HG02943 (cell line): ENCODE results near the gene SERINC3.
A peak's percentile ranks its signal among the peaks of the same experiment; 100 is the strongest.
"Not testable (repeated sequence)": the region's sequence is repeated elsewhere in the genome, so short reads cannot be mapped to it uniquely, and the experiment has no call there.

Experiments used
- ATAC-seq: cut with Tn5 transposase; IDR thresholded peaks from one replicate; pipeline ENCODE4 v1.9.1; 2021; ENCODE audit warnings: mild to moderate bottlenecking, low read depth, moderate library complexity; ENCODE audit not compliant: unreplicated experiment

The SERINC3 gene

DNA sequence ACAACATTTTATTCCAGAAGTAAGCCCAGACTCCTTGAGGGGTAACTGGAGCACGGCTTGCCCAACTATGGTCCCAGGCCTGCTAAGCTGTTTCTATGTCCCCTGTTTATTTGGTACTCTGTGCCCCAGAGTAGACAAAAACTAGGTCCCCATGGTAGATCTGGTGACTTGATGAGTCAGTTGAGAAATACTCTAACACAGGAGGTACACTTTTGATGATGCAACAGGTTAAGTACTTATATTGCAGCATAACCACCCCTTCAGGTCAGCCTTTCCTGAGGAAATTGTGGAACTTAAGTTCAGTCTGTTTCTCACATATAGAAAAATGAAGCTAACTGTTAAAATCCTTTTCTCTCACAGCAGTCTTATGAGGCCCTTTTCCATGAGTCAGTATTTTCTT lies 26.6 kb downstream of the SERINC3 start:
- no peak for ATAC-seq

DNA sequence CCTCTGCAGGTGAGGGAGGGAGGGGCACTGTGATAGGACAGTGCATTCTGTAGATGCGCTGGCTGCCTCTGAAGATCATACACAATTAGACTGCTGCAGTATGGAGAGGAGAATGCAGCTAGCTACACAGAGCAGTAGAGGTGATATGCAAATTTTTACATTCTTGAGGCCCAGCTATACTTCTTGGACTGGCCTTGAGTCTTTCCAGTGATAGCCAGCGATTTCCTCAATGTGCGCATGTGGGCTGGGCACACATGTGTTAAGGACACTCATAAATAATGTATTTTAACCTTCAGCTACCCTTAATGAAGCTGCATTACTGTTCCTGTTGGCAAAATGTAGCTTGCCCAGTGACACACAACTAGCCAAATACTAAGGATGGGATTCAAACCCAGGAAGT lies 27.2 kb downstream of the SERINC3 start:
- no peak for ATAC-seq

DNA sequence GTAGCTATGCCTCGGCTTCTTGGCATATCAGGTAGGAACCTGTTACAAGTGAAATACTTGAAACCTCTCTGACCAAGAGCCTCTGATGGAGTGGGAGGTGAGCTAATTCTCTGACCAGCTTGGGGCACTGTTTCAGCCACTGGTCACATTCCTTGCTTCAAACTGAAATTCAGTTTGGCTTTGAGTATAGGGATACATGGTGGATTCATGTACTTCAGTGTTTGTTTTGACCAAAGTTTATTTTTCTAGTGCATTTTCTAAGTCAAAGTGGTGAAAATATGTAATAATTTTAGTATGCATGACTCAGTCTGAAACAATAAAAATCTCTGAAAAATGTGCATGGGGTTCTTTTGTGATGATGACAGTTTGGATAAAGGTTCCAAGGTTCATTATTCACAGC lies 27.6 kb downstream of the SERINC3 start:
- no peak for ATAC-seq

DNA sequence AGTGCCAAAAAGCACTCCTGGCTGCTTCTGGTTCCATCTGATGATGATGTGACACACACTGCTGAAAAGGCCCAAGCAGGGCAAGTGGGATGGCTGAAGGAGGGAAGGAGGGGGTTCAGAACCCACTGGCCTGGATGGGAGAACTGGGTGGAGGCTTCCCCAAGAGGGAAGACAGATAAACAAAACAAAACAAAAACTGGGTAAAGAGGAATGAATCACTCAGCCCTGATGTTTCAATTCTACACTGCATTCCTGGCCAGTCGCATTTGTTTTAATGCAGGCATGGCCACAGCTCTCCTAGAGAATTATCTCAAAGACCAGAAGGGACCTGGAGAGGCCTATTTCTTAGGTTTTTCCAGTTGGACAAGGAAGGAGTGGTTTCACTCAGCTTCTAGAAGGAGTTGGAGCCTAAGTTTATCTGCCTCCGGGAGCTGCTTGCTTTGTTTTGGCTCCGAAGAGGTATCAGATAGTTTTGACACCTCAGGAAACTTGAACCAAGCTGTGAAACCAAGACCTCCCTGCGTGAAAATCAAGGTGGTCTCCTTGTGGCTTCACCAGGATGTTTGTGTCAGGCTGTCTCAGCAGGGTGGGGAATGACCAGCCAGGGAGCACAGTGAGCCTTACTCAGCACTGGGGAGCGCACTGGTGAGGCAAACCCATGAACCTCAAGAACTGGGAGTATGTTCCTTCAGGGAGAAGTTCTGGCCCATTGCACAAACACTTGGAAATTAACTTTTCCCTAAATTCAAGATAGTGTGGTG lies 30.1 kb downstream of the SERINC3 start:
- no peak for ATAC-seq

DNA sequence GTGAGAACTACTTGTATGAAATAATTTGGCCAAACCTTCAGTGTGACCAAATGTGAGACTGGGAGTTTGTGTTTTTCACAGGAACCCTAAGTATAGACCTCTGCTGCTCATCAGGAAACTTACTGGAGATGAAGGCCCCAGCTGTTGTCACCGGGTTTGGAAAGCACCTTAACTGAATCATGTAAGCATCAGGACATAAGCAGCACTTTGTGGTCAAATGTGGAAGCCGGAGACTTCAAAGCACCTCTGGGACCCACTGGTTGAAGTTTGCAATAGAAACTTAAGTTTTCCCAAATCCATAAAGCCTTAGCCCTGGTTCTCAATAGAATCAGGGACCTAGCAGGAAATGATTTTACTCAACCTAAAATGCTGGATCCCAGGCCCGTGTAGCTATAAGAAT lies 31.9 kb downstream of the SERINC3 start:
- ATAC-seq, result no peak

DNA sequence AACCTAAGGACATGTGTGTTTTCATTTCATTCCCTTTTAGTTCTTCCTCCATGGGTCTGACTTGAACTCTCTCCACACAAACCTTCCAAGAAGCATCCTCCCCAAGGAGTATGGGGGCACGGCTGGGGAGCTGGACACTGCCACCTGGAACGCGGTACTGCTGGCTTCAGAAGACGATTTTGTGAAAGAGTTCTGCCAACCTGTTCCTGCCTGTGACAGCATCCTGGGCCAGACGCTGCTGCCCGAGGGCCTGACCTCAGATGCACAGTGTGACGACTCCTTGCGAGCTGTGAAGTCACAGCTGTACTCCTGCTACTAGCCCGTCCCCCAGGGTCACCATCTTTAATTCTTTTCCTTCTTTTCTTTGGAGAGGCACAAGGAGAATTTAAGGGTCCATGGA lies 32.6 kb downstream of the SERINC3 start:
- no peak for ATAC-seq

DNA sequence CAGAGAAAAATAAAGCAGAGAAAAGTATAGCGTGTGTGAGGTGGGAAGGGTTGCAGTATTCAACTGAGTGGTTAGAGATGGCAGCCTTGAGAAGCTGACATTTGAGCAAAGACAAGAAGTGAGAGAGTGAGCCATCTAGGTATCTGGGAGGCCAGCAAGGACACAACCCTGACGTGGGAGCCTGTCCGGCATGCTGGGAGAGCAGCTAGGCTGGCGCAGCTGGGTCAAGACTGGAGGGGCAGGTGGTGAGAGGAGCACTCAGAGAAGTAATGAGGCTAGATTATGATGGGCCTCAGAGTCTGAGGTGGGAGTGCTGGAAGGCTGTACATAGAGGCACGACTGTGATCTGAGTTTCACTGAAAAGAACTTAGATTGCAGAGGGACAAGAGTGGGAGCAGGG lies 33.3 kb downstream of the SERINC3 start:
- ATAC-seq, result no peak

DNA sequence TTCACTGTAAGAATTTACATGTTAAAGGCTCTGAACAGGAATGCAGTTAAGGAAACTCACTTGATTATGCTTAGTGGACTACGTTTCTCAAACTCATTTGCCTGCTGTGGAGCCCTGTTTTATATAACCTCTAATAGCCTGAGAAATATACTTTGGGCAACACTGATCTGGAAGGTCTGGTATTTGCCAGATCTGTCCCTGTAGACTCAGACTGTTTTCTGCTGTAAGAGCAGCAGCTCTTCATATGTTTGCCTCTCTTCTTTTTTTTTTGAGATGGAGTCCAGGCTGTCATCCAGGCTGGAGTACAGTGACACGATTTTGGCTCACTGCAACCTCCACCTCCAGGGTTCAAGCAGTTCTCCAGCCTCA lies 36.1 kb downstream of the SERINC3 start:
- ATAC-seq, result no peak

DNA sequence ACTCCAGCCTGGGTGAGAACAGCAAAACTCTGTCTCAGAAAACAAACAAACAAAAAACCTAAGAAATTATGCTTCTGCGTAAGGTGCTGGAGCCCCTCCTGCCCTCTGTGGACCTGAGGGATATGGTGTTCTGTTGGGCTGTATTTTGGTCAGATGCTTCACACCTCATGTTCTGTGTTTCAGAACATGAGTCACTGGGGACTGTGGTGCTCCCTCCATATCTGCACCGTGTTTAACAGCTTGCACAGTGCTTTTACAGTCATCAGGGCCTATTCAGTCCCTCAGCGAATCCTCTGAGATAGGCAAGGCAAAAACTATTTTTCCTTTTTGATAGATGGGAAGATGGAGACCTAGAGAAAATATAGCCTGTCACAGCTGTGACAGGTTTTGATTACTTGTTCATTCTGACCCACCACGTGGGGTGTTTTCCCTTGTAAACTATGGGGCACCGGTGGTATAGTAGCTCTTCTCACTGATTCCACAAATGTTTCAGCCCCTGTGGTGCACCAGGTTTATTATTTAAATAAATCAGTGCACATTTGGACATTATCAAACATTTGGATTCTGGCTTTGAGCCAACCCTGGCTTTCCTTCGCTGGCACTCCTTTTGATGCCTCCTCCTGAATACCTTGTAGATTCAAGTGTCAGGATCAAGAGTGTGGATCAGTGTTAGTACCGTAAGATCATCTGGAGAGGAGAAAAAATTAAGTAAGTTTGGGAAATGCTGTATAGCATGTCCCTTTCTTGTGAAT lies 36.6 kb downstream of the SERINC3 start:
- ATAC-seq, result no peak

DNA sequence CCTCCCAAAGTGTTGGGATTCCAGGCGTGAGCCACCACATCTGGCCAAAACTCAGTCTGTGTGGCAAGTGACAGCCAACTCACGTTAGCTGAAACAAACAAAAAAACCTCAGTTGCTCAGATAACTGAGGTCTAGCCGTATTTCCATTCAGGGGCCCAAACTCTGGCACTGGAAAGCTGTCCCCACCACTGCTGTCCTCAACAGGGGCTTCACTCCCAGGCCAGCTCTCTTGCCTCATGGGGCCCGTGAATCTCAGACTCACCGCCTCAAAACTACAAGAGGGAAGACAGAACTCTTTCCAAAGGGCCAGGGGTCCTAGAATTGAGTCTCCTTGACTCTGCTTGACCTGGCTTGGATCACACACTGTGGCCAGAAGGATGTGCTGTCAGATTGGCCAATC lies 38.8 kb downstream of the SERINC3 start:
- no peak for ATAC-seq

DNA sequence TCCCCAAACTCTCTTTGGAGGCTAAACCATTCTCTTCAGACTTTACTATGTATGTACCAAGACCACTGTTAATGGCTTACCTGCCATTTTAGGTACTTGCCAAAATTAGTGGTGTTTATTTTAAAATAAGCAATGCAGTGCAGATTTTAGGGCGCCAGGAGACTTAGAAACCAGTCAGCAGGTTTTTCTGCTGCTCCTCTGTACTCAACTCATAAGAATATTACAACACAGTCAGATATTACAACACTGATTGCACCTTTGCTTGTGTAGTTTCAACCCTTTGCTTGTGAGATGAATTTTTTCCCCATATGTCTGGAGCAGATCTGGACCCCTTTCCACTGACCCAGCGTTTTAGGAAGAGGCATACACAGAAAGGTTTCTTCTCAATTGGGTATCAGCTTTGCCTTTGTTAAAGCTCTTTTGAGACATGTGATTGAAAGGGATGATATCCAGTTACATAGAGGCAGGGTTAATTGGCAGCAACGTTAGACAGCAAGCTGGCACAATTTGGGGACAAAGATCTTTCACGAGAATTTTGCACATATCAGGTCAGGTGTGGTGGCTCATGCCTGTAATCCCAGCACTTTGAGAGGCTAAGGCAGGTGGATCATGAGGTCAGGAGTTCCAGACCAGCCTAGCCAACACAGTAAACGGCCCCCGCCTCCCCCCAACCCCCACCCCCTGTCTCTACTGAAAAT lies 40.0 kb downstream of the SERINC3 start:
- ATAC-seq, result no peak

DNA sequence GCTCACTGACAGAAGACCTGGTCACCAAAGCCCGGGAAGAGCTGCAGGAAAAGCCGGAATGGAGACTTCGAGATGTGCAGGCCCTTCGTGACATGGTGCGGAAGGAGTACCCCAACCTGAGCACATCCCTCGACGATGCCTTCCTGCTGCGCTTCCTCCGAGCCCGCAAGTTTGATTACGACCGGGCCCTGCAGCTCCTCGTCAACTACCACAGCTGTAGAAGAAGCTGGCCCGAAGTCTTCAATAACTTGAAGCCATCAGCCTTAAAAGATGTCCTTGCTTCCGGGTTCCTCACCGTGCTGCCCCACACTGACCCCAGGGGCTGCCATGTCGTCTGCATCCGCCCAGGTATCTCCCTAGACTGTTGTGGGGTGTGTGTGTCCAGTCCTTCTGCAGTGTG lies 41.8 kb downstream of the SERINC3 start:
- ATAC-seq, result no peak

DNA sequence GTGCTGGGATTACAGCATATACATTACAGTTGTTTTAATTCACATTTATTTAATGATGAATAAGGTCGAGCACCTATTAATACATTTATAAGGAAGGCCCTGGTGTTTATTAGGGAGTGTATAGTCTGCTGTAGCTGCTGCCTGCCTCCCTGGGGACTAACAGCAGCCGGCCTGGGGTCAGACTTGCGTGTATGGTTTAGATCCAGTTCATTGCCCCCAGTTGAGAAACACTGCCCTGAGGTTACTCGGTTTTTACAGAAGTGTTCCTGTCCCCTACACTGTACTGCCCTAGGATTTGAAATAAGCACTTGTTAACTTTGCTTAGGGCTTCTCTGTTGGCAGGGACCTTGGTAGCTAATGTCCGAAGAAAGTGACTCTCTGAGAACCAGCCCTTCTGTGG lies 42.2 kb downstream of the SERINC3 start:
- no peak for ATAC-seq

DNA sequence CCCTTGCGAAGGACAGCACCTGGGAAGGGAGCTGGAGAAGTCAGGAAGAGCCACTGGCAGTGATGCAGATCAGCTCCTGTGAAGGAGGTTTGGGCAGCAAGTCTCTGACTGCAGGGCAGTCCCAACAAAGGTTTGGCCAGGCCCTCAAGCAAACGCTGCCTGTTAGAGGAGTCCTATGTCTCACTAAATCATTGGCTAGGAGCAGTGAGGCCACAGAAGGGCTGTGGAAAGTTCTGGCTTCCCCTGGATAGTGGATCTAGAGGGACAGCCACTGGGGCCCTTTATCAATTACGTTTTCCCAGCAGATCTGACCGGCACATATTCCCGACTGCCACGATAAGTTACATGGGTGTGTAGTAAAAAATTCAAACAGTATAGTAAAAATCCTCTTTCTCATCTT lies 43.7 kb downstream of the SERINC3 start:
- ATAC-seq, result no peak

DNA sequence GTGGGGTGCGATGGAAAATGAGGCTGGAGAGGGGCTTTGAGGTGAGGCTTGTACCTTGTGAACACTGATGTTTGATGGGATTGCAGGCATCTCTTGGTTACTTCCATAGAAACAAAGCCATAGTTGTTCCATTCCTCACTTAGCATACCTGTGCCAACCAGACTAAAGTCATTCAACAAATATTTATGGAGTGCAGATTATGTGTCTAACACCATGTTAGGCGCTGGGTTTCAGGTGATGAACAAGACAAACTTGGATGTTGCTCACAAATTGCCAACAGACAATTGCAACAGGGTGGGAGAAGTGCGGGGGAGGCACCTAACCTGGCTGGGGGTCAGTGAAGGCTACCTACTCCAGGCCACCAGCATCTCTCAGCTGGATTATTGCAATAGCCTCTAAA lies 44.7 kb downstream of the SERINC3 start:
- ATAC-seq, result no peak

DNA sequence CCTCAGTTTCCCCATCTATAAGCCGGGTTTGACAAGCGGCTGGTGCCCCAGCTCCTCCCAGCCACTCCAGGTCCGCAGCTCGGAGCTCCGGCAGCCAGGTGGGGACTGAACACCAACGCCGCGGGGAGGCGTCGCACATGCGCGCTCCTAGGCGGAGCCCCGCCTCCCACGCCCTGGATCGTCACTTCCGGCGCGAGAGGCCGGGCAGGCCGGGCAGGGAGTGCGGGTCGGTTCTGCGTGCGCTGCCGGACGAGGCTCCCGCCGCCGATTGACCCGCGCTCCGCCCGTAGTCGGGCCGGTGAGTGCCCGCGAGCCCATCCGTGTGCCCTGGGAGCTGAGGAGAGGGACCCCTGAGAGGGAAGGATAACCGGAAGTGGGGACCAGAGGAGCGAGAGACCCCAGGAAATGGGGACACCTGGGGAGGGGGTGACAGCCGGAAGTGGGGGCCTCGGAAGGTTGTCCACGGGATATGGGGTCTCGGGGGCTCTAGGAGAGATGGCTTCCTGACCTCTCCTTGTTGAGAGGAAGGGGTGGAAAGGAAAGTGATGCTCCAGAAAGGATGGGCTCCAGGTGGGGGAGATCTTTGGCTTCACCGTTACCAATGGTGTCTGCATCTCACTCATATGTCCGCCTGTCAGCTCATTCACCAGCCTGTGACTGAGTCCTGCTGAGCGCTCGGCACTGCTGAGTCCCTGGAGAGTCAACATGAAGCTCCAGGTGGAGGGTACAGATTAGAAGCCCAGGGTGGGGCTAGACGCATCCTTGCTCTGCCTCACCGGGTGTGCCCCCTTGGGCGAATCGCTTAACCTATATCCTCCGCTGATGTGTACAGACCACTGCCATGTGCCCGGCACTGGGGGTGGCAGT lies 45.9 kb downstream of the SERINC3 start, which contains the start of gene TTPAL:
Gene TTPAL (plus strand): TSS at position 181 of the 867 bp plus-strand sequence. CDS start 4,126 bp downstream, outside the sequence.
- ATAC-seq, result peak; percentile 93

DNA sequence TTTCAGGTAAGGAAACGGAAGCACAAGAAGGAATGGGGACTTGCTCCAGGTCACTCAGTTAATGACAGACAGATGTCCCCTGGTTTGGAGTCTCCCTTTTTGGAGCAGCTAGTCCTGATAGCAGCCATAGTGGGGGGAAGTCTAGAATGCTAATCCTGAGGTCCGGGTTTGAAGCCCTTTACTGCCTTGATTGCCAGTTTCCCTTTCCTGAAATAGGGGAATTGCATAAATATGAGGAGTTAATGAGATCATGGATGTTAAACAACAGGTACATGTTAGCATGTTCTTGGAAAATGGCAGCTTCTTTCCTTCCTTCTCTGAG lies 46.5 kb downstream of the SERINC3 start:
- ATAC-seq, result no peak

DNA sequence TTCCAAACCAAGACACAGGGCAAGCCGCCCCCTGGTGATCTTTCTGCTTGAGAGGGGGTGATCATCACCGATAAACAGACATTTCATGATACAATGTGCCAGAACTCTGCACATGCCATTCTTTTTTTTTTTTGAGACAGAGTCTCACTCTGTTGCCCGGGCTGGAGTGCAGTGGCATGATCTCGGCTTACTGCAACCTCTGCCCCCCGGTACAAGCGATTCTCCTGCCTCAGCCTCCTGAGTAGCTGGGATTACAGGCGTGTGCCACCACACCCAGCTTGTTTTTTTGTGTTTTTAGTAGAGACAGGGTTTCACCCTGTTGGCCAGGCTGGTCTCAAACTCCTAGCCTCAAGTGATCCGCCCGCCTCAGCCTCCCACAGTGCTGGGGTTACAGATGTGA lies 49.6 kb downstream of the SERINC3 start:
- not testable (repeated sequence) for ATAC-seq

DNA sequence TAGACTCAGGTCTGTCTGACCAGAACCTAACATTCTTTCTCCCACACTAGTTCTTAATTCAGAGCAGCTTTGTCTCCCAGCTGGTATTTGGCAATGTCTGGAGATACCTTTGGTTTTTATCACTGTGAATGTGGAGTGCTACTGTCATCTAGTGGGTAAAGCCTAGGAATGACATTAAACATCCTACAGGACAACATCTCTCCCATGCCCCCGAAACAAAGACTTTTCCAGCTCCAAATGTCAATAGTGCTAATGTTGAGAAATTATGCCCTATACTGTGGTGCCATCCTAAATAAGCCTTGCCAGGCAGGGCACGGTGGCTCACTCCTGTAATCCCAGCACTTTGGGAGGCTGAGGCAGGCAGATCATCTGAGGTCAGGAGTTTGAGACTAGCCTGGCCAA lies 50.4 kb downstream of the SERINC3 start:
- no peak for ATAC-seq

DNA sequence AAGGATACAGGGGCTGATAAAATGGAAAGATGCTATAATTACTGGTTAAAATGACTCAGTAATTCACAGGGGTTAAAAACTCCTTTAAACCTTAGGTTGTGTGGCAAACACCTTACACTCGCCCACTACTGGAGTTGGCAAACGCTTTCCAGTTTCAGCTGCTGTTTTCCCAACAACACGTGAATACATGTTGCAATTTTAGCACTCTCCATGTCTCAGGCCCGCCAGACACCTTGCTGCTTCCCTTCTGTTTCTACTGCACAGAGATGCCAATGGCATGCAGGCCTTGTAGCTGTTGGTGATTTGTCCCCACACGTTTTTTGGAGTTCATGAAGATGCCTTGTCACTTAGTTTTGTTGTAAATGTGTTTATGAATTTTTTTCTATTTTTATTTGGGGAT lies 51.5 kb downstream of the SERINC3 start:
- ATAC-seq, result no peak
